HG03457 (cell line): ENCODE results near the gene ECE2.

ENCODE experiments used
- ATAC-seq: cut with Tn5 transposase; IDR thresholded peaks from one replicate; pipeline ENCODE4 v1.9.1; 2021; ENCODE audit warnings: moderate number of reproducible peaks; ENCODE audit not compliant: unreplicated experiment

The ECE2 gene

DNA sequence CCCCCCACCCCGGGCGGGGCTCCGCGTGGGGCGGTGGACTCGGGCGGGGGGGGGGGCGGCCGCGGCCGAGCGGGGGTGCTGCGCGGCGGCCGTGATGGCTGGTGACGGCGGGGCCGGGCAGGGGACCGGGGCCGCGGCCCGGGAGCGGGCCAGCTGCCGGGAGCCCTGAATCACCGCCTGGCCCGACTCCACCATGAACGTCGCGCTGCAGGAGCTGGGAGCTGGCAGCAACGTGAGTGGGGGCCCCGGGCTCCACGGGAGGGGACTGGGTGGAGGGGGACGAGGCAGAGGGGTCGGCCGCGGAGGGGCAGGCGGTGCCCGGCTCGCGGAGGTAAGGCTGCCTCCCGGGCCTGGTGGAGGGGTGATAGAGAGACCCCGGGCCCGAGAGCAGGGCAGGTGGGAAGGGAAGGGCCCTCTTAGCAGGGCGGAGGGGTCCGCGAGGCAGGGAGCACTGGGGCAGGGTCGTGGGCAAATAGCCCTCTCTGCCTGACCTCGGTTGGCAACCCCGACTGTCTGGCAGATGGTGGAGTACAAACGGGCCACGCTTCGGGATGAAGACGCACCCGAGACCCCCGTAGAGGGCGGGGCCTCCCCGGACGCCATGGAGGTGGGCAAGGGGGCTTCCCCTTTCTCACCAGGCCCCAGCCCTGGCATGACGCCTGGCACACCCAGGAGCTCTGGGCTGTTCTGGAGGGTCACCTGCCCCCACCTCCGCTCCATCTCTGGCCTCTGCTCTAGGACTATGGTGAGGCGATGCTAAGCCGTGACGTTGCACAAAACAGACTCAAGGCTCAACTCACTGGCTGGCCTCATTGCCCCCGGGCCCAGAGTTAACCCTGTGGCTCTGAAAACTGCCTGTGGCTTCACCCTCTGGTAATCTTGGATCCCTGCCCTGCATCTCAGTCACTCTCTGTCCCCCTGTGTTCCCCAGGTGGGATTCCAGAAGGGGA, at the start of gene ECE2:
ECE2 (plus strand) TSS at position 62 of the 950 bp plus-strand sequence; CDS start at position 194, 132 bp downstream.
- ATAC-seq = no peak

DNA sequence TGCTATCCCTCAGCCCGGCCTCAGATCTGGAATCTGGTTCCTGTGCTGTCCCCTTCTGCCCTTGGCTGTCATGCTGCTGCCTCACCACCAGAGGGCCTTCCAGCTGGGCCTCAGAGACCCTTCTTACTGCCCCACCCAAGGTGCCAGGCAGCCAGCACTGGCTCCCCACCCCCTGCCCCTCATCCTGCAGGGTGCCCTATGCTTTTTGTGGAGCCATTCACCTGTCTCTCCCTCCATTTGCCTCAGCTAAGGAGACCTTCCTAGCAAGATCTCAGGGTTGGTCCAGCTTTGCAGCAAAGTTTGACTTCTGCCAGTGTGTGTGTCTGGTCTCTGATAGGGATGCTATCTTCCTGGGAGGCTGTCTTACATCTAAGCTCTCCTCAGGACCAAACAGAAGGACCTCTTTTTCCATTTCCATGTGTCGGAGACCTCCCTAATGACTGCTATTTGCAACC, 48.3 kb upstream of the ECE2 start:
- ATAC-seq = no peak

DNA sequence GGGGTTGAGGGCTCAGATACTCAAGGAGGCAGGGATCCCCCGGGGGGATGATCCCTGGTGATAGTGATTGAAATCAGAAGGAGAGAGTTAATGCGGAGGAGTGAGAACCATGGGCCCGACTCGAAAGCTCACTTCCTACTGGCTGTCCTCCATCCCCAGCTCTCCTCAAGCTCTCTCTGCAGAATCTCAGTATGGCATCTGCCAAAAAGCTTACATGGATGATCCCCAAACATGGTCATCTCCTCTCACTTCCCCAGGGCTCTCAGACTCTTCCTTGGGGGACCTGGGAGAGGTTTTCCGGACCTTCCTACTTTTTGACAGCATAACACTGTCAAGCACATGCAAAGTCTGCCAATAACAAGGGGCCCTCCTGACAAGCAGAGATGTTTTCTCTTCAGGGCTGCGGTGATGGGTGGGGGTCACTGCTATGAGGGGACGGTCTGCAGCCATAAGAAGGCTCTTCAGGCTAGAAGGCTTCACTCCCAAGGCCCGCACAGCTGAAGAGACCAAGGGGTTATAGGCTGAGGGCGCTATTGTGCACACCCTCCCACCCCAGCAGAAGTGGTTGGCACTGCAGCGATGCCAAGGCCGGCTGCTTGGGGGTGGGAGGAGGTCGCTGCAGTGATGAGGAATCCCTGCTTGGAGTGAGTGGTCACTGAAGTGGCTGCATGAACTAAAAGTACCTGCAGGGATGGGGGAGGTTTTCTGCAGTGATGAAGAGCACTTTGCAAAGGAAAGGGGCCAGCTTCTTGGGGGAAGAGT, 47.3 kb upstream of the ECE2 start:
- no peak for ATAC-seq

DNA sequence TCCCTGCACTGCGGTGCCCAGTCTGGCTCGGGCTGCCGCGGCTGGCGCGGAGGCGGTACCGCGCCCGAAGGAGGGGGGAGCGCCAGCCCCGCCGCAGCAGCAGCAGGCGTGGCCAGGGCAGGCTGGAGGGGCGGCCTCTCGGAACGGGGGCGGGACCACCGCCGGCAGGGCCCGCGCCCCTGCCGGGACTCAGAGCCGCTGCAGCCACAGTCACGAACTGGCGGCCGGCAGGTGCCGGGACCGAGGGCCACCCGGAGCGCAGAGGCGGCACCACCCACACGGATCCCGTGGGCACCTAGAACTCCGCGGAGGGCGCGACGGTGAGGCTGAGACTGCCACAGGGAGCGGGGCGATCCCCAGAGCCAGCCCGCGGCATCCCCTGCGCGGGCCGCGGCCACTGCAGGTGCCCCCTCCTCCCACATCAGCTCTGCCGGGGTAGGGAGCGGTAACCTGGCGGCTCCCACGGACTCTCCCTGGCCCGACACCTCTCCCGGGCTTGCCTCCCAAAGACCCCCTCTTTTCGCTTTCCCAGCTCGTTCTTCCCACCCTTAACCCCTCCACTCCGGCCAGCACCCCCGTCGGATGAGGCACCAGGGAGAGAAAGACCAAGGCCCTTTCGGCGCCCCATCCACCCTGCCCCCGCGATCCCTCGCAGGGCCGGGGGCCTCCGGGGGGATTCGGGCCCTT, 46.3 kb upstream of the ECE2 start, which contains the start of gene VWA5B2:
VWA5B2 (plus strand) TSS at position 192 of the 687 bp plus-strand sequence. CDS start 944 bp downstream, outside the sequence.
- peak; percentile 82 for ATAC-seq

DNA sequence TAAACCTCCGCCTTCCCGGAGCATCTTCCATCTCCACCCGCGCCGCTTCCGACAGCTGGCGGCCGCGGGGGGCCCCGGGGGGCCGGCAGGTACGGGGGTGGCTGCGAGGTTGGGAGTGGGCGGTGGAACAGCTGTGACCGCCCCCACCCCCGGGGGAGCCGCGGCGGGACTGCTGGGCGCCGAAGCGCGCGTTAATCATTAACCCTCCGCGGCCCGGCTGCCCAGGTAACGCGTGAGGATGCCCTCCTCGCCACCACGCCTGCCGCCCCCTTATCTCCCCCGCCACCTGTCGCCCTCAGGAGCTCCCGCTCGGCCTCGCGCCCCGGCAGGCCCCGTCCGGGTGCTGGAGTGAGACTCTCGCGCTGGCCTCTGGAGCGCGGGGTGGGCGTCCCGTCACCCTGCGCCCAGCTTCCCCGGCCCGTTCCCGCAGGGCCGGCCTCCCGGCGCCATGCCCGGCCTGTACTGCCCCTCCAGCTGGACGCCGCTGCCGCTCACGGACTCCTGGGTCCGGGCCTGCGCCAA, 45.7 kb upstream of the ECE2 start:
- ATAC-seq = no peak

DNA sequence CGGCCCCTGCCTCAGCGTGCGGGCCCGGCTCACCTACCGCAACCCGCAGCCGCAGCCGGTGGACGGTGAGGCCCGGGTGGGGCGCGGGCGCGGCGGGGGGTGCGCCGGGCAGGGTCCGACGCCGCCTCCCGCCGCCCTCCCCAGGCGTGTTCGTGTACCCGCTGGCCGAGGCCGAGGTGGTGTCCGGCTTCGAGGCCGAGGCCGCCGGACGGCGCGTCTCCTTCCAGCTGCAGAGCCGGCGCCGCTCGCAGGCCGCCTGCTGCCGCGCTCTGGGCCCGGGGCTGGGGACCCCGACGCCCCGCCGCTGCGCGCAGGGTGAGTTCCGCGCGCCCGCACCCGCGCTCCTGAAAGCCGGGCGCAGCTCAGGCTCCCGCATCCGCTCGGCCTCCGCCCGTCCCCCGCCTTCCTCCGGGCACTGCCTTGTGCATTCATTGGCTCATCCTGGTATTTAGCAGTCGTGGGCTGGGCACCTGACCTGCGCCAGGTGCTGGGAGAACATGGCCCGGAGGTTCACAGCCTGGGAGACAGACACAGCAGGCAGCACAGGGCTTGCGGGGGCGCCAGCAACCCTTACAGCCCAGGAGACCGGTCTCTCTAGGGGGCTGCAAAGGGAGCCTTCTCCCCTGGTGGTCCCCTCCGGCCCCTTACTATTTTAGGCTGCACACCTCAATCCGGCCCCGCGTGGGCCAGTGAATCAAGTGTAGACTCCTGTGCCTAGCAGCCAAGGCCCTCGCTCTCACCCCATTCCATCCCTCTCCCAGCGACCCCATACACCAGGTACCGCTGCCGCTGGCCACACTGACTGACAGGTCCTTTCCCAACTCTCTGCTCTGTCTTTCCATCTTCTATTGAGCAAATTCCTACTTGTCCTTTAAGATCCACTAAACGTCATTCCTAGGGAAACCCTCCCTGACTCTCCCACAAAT, 45.0 kb upstream of the ECE2 start:
- ATAC-seq = no peak

DNA sequence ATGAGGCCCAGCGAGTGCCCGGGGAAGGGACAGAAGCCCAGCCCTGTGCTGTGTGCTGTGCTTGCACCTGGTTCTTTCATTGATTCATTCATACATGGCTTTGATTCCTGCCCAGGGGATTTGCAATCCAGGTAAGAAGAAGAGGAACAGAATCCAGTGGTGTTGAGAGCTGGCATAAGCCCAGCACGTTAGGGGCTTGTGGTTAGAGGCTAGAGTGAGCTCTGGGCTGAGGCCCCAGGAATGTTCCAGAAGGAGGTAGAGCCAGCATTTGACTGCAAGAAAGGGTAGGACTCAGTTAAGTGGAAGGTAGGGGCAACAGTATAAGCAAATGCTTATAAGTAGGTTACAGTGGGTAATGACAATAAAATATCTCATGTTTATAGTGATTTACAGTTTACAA, 44.2 kb upstream of the ECE2 start:
- no peak for ATAC-seq

DNA sequence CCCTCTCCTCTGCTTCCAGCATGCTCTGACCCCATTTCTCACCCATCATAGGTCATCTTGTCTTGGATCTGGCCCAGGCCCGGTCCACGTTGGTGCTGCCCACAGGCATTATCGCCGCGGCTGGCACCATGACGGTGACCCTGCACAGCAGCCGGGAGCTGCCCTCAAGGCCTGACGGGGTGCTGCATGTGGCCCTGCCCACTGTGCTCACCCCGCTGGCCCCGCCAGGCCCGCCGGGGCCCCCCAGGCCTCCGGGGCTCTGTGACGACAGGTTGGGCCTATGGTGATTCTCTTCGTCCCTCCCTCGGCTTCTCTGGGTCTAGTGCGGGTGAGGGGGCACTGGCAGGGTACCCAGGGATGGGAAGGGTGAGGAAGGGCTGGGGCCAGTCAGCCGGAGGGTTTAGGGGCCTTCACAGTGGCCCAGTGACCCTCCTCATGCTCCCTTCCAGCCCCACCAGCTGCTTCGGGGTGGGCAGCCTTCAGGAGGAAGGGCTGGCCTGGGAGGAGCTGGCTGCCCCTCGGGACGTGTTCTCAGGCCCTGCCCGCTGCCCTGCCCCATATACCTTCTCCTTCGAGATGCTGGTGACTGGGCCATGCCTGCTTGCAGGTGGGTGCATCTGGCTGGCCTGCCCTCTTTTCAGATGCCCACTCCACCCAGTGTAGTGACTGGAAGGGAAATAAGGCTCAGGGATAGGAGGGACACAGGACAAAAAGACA, 42.5 kb upstream of the ECE2 start:
- ATAC-seq = no peak

DNA sequence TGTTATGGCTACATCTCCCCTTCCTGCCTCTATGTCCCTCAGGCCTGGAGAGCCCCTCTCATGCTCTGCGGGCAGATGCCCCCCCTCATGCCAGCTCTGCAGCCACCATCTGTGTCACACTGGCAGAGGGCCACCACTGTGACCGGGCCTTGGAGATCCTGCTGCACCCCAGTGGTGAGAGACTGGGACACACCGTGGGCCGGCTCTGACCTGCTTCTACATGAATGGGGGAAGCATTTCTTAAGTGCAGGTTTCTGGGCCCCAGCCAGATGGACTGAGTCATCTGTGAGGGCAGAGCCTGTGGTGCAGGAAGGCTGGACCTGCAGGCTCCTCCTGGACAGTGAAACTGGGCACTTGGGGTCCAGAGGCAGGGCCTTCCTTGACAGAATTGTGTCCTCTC, 41.6 kb upstream of the ECE2 start:
- ATAC-seq = no peak

DNA sequence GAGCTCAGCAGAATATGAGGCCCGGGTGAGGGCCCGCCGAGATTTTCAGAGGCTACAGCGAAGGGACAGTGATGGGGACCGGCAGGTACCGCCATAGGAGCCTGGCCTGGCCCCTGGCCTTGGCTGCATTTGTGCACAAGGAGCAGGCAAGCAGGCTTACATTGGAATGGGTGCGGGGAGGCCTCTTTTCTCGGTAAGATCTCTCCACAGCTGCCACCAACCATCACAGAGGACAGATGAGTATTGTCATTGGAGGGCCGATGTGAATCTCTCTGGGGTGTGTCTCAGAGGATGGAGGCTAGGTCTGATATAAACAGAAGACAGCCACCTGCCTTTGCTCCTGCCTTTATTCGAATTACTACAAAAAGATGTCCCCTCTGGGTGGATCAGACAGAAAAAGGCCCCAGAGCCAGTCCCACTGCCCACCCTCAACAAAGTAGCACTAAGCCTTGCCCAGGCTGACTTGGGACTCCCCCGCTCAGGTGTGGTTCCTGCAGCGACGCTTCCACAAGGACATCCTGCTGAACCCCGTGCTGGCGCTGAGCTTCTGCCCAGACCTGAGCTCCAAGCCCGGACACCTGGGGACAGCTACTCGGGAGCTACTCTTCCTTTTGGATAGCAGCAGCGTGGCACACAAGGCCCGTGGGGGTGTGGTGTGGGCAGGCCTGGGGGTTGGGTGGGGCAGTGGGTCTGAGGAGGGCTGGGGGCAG, 41.0 kb upstream of the ECE2 start:
- no peak for ATAC-seq

DNA sequence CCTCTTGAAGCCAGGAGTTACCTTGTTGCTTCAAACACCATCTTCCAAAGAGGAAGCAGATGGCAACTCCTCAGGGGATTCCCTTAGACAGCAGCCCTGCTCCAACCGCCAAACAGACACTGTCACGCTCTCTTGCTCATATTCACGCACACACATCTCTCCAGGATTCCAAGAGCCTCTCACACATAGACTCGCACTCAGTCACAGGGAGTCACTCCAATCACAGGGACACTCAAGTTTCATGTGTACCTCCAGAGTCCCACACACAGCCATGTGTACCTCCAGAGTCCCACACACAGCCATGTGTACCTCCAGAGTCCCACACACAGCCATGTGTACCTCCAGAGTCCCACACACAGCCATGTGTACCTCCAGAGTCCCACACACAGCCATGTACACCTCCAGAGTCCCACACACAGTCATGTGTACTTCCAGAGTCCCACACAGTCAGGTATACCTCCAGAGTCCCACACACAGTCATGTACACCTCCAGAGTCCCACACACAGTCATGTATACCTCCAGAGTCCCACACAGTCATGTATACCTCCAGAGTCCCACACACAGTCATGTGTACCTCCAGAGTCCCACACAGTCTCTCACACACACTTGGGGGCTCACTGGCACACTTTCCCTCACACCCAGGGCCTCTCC, 40.3 kb upstream of the ECE2 start:
- ATAC-seq = no peak

DNA sequence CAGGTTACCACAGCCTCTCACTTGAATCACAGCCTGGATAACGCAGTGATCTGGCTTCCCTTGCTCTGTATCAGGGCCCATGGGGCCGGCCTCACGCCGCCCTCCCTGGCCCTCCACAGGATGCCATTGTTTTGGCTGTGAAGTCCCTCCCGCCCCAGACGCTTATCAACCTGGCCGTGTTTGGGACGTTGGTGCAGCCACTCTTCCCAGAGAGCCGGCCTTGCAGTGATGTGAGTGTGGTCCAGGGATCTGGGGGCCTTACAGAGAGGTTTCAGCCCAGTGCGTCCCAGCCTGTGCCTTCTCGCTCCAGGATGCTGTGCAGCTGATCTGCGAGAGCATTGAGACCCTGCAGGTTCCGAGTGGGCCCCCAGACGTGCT, 39.8 kb upstream of the ECE2 start:
- no peak for ATAC-seq

DNA sequence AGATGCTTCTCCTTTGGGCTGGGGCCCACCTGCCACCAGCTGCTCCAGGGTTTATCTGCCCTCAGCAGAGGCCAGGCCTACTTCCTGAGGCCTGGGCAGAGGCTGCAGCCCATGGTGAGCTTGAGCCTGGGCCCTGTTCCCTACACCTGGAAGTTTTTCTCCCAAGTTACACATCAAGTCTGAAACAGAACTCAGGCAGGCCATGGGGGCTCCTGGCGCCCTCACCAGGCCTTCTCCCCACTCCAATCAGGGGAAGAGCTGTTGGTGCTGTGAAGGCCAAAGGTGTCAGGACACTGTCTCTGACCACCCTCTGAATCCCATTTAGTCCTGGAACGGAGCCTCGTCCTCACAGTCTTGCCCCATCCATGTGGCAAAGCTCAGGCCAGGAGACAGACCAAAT, 39.2 kb upstream of the ECE2 start:
- ATAC-seq = no peak

DNA sequence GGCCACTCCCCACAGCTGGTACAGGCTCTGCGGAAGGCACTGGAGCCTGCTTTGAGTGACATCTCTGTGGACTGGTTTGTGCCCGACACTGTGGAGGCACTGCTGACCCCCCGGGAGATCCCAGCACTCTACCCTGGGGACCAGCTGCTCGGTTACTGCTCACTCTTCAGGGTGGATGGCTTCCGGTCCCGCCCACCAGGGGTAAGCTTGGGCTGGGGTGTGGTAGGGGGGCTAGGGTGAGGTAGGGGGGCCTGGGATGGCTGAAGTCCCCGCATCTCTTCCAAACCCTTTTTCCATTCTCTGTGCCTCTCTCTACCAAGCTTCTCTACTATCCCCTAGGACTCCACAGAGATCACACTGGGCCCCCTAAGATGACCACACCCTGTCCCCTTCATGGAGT, 38.6 kb upstream of the ECE2 start:
- ATAC-seq = no peak

DNA sequence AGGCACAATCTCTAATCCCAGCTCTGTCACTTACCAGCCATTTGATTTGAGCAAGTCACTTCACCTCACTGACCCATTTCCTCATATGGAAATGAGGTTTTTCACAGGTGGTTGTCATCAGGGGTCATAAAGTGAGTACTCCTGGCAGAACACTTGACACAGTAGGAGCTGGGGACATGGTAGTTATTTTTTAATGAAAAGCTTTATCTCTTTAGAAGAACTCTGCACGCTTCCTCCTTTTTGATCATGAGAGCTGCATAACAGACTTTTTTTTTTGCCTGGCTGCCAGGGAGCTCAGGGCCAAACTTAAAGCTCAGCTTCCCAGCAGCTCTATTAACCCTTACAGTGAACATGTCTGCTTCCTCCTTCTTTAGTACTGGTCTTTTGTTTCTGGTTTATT, 38.0 kb upstream of the ECE2 start:
- ATAC-seq = no peak

DNA sequence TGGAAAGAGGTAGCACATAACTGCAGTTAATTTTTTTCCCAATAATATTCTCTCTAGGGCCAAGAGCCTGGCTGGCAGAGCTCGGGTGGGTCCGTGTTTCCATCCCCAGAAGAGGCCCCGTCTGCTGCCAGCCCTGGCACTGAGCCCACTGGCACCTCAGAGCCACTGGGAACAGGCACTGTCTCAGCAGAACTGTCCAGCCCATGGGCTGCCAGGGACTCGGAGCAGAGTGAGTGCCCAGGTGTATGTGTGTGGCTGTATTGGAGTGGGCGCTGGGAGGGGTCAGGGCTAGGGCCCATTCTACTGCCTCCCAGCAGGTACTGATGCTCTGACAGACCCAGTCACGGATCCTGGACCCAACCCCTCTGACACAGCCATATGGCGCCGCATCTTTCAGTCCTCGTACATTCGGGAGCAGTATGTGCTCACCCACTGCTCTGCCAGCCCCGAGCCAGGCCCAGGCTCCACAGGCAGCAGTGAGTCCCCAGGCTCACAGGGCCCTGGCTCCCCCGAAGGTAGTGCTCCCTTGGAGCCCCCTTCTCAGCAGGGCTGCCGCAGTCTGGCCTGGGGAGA, 37.5 kb upstream of the ECE2 start:
- no peak for ATAC-seq

DNA sequence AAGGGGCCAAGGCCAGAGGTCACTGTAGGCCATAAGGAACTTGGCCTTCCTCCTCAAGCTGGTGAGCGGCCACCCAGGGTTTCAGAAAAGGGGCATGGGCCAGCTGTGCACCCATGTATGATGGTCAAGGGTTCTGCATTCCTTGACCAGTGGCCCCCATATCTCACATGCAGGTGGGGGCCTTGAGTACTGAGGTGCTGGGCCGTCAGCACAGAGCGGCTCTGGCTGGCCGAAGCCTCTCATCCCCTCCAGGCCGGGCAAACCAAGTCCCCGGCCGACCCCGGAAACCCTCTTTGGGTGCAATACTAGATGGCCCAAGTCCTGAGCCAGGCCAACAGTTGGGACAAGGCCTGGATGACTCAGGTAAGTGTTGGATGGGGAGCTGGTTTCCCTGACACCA, 36.6 kb upstream of the ECE2 start:
- no peak for ATAC-seq

DNA sequence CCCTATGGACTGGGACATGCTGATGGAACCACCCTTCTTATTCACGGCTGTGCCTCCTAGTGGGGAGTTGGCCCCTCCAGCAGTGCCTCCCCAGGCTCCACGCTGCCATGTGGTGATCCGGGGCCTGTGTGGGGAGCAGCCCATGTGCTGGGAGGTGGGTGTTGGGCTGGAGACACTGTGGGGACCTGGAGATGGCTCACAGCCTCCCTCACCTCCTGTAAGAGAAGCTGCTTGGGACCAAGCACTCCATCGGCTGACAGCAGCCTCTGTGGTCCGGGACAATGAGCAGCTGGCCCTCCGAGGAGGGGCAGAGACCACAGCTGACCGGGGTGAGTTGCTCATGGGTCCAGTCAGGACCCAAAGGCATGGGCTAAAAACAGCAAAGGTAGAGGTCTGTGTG, 36.1 kb upstream of the ECE2 start:
- no peak for ATAC-seq
